BE2C (cell line): Measurements from ENCODE around the gene TMEM163.

ENCODE experiments used
- DNase-seq: peaks from one replicate; pipeline ENCODE4 v3.0.0-alpha.2; 2020
- H3K27me3 ChIP-seq: fragments of 250-450 bp; sonication (Bioruptor Pico); 2 replicates; pipeline ENCODE4 v1.5.1; 2020; ENCODE audit warnings: mild to moderate bottlenecking
- H3K36me3 ChIP-seq: fragments of 250-450 bp; sonication (Bioruptor Pico); 2 replicates; pipeline ENCODE4 v1.5.1; 2020; ENCODE audit warnings: mild to moderate bottlenecking
- H3K4me1 ChIP-seq: fragments of 250-450 bp; sonication (Bioruptor Pico); 2 replicates; pipeline ENCODE4 v1.5.1; 2020
- H3K4me3 ChIP-seq: 2 replicates; pipeline ENCODE4 v1.5.1; 2011; ENCODE audit warnings: low read depth, low read length
- H3K9me3 ChIP-seq: fragments of 250-450 bp; sonication (Bioruptor Pico); 2 replicates; pipeline ENCODE4 v1.5.1; 2020
- TF ChIP-seq, protein P1 (sequence below): IDR thresholded peaks from 2 replicates; pipeline ENCODE4 v1.5.1; 2012; ENCODE audit warnings: mild to moderate bottlenecking, low read depth, low read length

TMEM163 gene

DNA sequence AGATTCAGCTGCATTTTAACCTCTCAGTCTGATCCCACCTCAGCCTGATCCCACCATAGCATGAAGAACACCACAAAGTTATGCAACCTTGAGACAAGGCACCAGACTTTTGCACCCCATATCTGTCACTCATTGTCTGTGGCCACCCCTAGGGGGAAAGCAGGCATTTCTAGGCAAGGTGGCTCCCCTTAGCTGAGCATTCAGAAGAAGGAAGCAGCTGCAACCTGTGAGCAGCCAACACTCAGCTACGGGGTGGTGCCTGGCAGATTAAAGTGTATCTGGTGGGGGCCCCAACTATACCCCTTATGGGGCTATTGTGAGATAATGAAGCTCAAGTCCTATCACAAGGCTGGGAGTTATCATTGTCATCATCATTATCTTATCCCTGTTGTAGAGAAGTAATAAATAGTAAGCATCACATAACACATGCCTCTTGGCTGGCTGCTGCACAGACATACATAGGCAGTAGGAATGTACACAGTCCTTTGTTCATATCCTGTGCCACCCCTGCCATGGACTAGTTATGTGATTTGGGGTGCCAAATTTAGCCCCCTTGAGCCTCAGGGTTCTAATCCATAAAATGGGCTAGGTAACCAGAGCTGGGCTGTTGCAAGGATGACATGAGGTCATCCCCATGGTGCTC, 20.6 kb upstream of the TMEM163 start:
- TF ChIP-seq, protein P1, sequence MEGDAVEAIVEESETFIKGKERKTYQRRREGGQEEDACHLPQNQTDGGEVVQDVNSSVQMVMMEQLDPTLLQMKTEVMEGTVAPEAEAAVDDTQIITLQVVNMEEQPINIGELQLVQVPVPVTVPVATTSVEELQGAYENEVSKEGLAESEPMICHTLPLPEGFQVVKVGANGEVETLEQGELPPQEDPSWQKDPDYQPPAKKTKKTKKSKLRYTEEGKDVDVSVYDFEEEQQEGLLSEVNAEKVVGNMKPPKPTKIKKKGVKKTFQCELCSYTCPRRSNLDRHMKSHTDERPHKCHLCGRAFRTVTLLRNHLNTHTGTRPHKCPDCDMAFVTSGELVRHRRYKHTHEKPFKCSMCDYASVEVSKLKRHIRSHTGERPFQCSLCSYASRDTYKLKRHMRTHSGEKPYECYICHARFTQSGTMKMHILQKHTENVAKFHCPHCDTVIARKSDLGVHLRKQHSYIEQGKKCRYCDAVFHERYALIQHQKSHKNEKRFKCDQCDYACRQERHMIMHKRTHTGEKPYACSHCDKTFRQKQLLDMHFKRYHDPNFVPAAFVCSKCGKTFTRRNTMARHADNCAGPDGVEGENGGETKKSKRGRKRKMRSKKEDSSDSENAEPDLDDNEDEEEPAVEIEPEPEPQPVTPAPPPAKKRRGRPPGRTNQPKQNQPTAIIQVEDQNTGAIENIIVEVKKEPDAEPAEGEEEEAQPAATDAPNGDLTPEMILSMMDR, result no peak
- DNase-seq, result no peak
- Histone ChIP-seq H3K4me1 (no peaks in the 10 kb centered on the region), H3K36me3 (no peaks in the 10 kb centered on the region), H3K27me3 (no peaks in the 10 kb centered on the region), H3K4me3 (no peak overlapping the region), H3K9me3 (no peaks in the 10 kb centered on the region)

DNA sequence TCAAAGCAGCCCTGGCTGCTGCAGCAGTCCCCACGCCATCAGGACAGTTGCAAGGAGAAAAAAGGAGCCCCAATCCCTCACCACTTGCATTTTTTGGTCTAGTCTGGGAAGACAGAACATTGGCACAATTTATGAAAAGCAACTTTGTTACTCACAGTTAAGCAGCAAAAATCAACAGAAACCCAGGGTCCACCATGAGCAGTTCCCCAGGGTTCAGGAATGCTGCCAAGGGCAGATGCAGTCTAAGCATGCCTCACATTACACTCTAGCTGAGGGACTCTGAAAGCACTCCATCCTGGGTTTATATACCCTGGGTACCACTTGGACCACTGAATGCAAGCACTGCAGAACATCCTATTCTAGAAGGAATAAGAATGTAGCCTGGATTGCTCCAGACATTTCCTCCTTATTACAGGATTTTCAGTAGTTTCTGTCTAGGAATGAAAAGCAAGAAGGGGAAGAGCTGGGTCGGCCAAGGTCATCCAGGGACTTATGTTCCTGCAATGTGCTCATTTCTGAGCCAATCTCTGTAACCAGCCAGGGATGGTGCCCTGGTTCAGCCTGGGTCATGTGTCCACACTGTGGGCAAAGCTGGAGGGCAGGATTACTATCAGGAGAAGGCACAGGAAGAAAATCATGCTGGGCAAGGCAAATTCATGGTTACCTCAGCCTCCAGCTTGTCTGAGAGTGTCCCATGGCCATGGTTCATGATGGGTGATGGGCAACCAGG, 19.5 kb upstream of the TMEM163 start:
- TF ChIP-seq, protein P1, result no peak
- Histone ChIP-seq H3K27me3 (no peaks in the 10 kb centered on the region), H3K4me1 (no peaks in the 10 kb centered on the region), H3K4me3 (no peak overlapping the region), H3K9me3 (no peaks in the 10 kb centered on the region), H3K36me3 (no peaks in the 10 kb centered on the region)
- DNase-seq, result no peak

DNA sequence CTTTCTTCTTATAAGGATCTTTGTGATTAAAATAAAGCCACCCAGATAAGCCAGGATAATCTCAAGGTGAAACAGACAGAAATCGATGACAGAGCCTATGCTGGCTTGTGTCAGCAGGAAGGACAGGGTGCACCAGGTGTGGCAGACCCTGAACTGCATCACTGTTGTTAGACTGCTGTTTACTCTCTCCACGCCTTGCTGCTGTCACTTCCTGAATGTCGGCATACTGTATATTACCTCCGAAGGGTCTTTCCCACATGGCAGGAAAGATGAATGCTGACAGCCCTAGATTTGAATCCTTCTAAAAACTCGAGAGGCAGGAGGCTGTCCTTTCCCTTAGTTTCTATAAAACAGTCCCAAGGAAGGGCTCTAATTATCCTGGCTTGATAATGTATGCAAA, 18.9 kb upstream of the TMEM163 start:
- no peaks in the 10 kb centered on the region for H3K36me3 ChIP-seq
- H3K4me1 ChIP-seq, result no peaks in the 10 kb centered on the region
- H3K27me3 ChIP-seq, result no peaks in the 10 kb centered on the region
- H3K9me3 ChIP-seq, result no peaks in the 10 kb centered on the region
- no peak for DNase-seq
- TF ChIP-seq, protein P1, result no peak
- H3K4me3 ChIP-seq, result no peak overlapping the region

DNA sequence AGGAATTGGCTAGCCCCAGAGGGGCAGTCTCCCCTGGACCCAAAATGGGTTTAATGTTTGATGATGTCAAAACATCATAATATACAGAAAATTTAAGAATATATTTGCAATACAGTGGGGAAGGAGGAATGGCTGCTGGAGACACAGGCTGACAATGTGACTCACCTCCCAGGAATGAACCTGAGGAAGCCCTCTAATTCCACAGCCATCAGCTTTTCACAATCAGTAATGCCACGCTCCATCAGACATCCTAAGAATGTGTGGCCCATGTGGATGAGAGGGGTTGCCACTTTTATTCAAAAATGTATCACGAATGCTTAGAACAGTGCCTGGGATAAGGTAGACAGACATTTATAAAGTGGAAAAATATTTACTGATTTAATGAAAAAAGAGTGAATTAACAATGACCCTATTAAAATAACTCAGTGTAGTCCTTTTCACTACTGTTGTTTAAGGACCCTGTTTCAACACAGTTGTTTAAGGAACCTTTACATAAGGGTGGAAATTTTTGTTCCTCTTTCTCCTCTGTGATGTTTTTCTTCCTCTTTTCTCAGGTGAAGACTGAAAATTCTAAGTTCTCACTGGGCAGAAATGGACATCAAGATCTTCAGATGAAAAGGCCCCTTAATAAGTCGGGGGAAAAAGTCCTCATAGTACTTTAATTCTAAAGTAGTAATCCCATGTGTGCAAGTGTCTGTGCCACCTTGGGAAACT, 17.5 kb upstream of the TMEM163 start:
- no peaks in the 10 kb centered on the region for H3K27me3 ChIP-seq
- DNase-seq, result no peak
- no peaks in the 10 kb centered on the region for H3K36me3 ChIP-seq
- no peak overlapping the region for H3K4me3 ChIP-seq
- TF ChIP-seq, protein P1, result no peak
- H3K4me1 ChIP-seq, result no peaks in the 10 kb centered on the region
- no peaks in the 10 kb centered on the region for H3K9me3 ChIP-seq

DNA sequence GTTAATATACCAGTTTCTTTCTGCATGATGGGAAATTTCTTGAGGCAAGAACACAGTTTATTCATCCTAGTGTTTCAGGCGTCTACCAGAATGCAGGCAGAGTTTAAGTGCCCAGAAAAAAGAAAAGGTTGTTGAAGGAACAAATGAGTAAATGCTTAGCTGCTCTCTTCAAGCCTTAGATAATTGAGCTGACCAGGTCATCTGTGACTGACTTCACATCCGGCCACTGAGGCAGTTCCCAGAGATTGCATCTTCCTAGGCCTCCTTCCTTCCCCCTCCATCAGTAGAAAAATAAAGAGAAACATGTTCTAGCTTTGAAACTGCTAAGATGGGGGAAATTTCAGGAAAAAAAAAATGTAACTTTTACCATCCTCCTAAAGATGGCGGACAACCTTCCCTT, 9.4 kb upstream of the TMEM163 start:
- TF ChIP-seq, protein P1, result no peak
- Histone ChIP-seq H3K4me3 (no peak overlapping the region), H3K36me3 (no peaks in the 10 kb centered on the region), H3K27me3 (no peaks in the 10 kb centered on the region), H3K4me1 (no peaks in the 10 kb centered on the region), H3K9me3 (no peaks in the 10 kb centered on the region)
- no peak for DNase-seq

DNA sequence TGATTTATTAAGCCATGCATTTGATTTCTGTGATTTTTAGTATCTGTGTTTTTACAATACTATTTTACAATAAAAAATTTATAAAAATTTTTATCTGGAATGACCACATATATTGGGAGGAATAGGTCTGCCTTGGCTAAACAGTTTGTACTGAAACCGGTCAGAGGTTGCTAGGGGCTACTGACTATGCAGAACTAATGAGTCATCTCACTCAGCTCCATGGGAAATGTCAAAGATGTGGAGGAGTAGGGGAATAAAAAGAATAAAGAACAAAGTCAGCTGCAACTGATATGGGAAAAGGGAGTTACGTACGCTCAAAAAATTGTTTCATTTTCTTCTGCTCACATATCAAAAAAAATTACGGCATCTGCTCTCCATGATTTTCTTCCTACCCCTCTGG, 8.6 kb upstream of the TMEM163 start:
- Histone ChIP-seq H3K9me3 (no peaks in the 10 kb centered on the region), H3K36me3 (no peaks in the 10 kb centered on the region)
- no peak for DNase-seq

More for the DNA sequence above, 8.6 kb upstream of the TMEM163 start:
- Histone ChIP-seq H3K27me3 (no peaks in the 10 kb centered on the region), H3K4me1 (no peaks in the 10 kb centered on the region), H3K4me3 (no peak overlapping the region)
- TF ChIP-seq, protein P1, result no peak
